Liver (tissue), 3 donors: ENCODE data around the gene DSCAM.

Experiments used
- GABPA ChIP-seq, 2 donors: IDR thresholded peaks in 1 of 2; conservative IDR thresholded peaks in 1 of 2; 2 replicates each; pipeline ENCODE4 v1.6.1; 2016; ENCODE audit warnings: antibody characterized with exemption in 2 of 2, mild to moderate bottlenecking in 1 of 2, moderate library complexity in 1 of 2
- JUND ChIP-seq, 2 donors: IDR thresholded peaks; 2 replicates each; pipeline ENCODE4 v1.6.1; 2016; ENCODE audit warnings: antibody characterized with exemption in 2 of 2
- REST ChIP-seq: IDR thresholded peaks from 2 replicates; pipeline ENCODE4 v1.6.1; 2016; ENCODE audit warnings: antibody characterized with exemption, mild to moderate bottlenecking
- TF ChIP-seq, protein P1 (sequence below): fragments of 150-350 bp; IDR thresholded peaks from 2 replicates; pipeline ENCODE4 v1.5.1; 2017; ENCODE audit warnings: improper control_type of control experiment, low read depth, low read length; ENCODE audit not compliant: missing input control
- donor health status: healthy.
- donor health status: healthy.

DNA sequence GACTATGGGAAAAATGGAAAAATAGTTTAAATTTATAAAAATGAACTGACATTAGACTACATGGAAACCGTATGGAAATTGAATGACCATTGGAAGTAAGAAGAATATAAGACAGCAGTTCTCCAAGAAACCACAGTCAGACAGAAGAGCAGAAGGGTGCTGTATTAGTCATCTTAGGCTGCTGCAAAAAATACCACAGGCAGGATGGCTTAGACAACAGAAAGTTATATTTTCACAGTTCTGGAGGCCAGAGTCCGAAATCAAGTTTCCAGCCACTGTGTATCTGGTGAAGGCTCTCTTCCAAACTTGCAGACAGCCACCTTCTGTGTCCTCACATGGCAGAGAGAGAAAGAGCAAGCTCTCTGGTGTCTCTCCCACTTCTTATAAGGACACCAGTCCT lies 175.2 kb downstream of the DSCAM start:
- TF ChIP-seq, protein P1, sequence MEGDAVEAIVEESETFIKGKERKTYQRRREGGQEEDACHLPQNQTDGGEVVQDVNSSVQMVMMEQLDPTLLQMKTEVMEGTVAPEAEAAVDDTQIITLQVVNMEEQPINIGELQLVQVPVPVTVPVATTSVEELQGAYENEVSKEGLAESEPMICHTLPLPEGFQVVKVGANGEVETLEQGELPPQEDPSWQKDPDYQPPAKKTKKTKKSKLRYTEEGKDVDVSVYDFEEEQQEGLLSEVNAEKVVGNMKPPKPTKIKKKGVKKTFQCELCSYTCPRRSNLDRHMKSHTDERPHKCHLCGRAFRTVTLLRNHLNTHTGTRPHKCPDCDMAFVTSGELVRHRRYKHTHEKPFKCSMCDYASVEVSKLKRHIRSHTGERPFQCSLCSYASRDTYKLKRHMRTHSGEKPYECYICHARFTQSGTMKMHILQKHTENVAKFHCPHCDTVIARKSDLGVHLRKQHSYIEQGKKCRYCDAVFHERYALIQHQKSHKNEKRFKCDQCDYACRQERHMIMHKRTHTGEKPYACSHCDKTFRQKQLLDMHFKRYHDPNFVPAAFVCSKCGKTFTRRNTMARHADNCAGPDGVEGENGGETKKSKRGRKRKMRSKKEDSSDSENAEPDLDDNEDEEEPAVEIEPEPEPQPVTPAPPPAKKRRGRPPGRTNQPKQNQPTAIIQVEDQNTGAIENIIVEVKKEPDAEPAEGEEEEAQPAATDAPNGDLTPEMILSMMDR, result no peak
- no peak for TF ChIP-seq REST
- no peak for TF ChIP-seq JUND (IDR thresholded peaks at IDR 0.05)
- TF ChIP-seq GABPA (IDR thresholded peaks at IDR 0.05 in 1 of 2, conservative IDR thresholded peaks at IDR 0.05 in 1 of 2), result no peak
